HG03097 (cell line): ENCODE data around the gene IER5.
A peak's percentile ranks its signal among the peaks of the same experiment; 100 is the strongest.

Experiments
- ATAC-seq: cut with Tn5 transposase; IDR thresholded peaks from one replicate; pipeline ENCODE4 v1.9.1; 2021; ENCODE audit not compliant: unreplicated experiment, low FRiP score

IER5 gene

GRCh38 chr1:181075766-181076350 is 12.6 kb upstream of the IER5 start:
- no peak for ATAC-seq

GRCh38 chr1:181076852-181077251 is 11.6 kb upstream of the IER5 start:
- no peak for ATAC-seq

GRCh38 chr1:181077576-181078242 is 10.8 kb upstream of the IER5 start:
- ATAC-seq: no peak

- no peak for ATAC-seq
Observed at GRCh38 chr1:181079382-181079781, 9.1 kb upstream of the IER5 start.

- ATAC-seq: no peak
Observed at GRCh38 chr1:181079920-181080319, 8.6 kb upstream of the IER5 start.

- ATAC-seq: no peak
Observed at GRCh38 chr1:181080556-181080955, 7.9 kb upstream of the IER5 start.

- no peak for ATAC-seq
Observed at GRCh38 chr1:181081395-181081794, 7.1 kb upstream of the IER5 start.

- no peak for ATAC-seq
Observed at GRCh38 chr1:181083842-181084605, 4.5 kb upstream of the IER5 start.

- no peak for ATAC-seq
Observed at GRCh38 chr1:181084606-181084969, 3.9 kb upstream of the IER5 start.

GRCh38 chr1:181086091-181086490 is 2.4 kb upstream of the IER5 start:
- ATAC-seq: no peak

- no peak for ATAC-seq
Observed at GRCh38 chr1:181086926-181087325, 1.6 kb upstream of the IER5 start.

GRCh38 chr1:181087400-181087901 is 1.0 kb upstream of the IER5 start:
- no peak for ATAC-seq

GRCh38 chr1:181089017-181089675 is 646 bp downstream of the IER5 start:
- ATAC-seq: peak; percentile 1

- ATAC-seq: peak; percentile 32
Observed at GRCh38 chr1:181089676-181090544, 1.4 kb downstream of the IER5 start.

GRCh38 chr1:181090641-181091126 is 2.2 kb downstream of the IER5 start:
- no peak for ATAC-seq

GRCh38 chr1:181091309-181092040 is 3.0 kb downstream of the IER5 start:
- ATAC-seq: no peak

GRCh38 chr1:181092056-181092455 is 3.6 kb downstream of the IER5 start:
- no peak for ATAC-seq

GRCh38 chr1:181092883-181093458 is 4.5 kb downstream of the IER5 start:
- no peak for ATAC-seq
